Activated B cell treated with CpG ODN at 0.5 μM for 24 hours (primary cell): Measurements from ENCODE around the gene MDH1. TPM values are rescaled to one million over a fixed set of nuclear protein-coding genes. Genes with fewer than 3 reads are reported as not detected.
"Not testable (repeated sequence)": the region's sequence is repeated elsewhere in the genome, so short reads cannot be mapped to it uniquely, and the experiment has no call there.

Source experiments
- ATAC-seq: fragments of 200-7000 bp; cut with Tn5 transposase; one replicate; pipeline ENCODE4 v1.10.0; 2021; ENCODE audit warnings: low read depth, mild to moderate bottlenecking, moderate library complexity
- CTCF ChIA-PET: fragments of 350-600 bp; sonication (Branson Sonifier 250); formaldehyde crosslinking; loops from one replicate; lab custom pipeline; 2021; ENCODE audit warnings: antibody characterized with exemption; lab: Charles Lee
- POLR2A ChIA-PET: fragments of 350-600 bp; sonication (Branson Sonifier 250); formaldehyde crosslinking; loops from one replicate; lab custom pipeline; 2021; ENCODE audit warnings: antibody characterized with exemption; lab: Charles Lee
- DNase-seq: peaks from one replicate; pipeline ENCODE4 v3.0.0; 2022
- H3K27ac Mint-ChIP-seq: one replicate; pipeline ENCODE4 v1.8.0; 2020; ENCODE audit warnings: mixed read lengths
- H3K27me3 Mint-ChIP-seq: one replicate; pipeline ENCODE4 v1.8.0; 2021; ENCODE audit warnings: mixed read lengths
- H3K36me3 Mint-ChIP-seq: one replicate; pipeline ENCODE4 v1.8.0; 2021; ENCODE audit warnings: low read depth, mixed read lengths
- H3K4me1 Mint-ChIP-seq: one replicate; pipeline ENCODE4 v1.8.0; 2021; ENCODE audit warnings: mixed read lengths
- H3K4me3 Mint-ChIP-seq: one replicate; pipeline ENCODE4 v1.8.0; 2020; ENCODE audit warnings: mild to moderate bottlenecking, mixed read lengths
- H3K9me3 Mint-ChIP-seq: one replicate; pipeline ENCODE4 v1.8.0; 2020; ENCODE audit warnings: mixed read lengths
- intact Hi-C: fragments of 100-400 bp; cut with micrococcal nuclease; formaldehyde crosslinking; loops from one replicate; pipeline ENCODE4 v1.15.1; 2024
- total RNA-seq: library from RNA; stranded (reverse); gene quantifications from 2 replicates; pipeline ENCODE4 v1.2.3, GENCODE V29; 2022
- TF ChIP-seq, protein P1 (sequence below): fragments of 200-600 bp; IDR thresholded peaks from one replicate; pipeline ENCODE4 v1.8.0; 2022; ENCODE audit warnings: antibody characterized with exemption, mild to moderate bottlenecking

Gene MDH1
- total RNA-seq, 1 donor from 2014 or later = 120 TPM

DNA sequence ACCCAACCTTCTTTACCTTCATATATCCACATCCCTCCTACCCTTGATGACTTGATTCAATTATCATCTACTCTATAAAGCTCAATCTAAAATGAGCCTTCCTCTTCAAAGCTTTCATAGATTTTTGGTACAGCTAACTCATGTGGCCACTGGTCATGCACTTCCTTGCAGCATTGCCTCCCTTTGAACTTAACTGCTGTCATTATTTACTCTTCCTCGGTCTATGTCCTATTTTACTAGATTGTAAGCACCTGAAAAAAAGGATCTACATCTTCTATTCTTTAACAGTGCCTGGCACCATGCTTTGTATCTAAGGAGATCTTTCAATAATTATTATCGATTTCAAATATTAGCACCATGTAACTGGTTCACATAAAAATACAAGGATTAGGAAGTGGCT lies 30.6 kb downstream of the MDH1 start:
- ATAC-seq (no peak), DNase-seq (no peak)
- Mint-ChIP-seq H3K4me1 (peaks cover 2% of the 10 kb centered on the region), H3K4me3 (no peak overlapping the region), H3K36me3 (no peaks in the 10 kb centered on the region), H3K27me3 (peaks cover 19% of the 10 kb centered on the region), H3K27ac (no peak overlapping the region), H3K9me3 (no peaks in the 10 kb centered on the region)
- ChIA-PET POLR2A (no interaction called here), CTCF (no interaction called here)
- TF ChIP-seq, protein P1, sequence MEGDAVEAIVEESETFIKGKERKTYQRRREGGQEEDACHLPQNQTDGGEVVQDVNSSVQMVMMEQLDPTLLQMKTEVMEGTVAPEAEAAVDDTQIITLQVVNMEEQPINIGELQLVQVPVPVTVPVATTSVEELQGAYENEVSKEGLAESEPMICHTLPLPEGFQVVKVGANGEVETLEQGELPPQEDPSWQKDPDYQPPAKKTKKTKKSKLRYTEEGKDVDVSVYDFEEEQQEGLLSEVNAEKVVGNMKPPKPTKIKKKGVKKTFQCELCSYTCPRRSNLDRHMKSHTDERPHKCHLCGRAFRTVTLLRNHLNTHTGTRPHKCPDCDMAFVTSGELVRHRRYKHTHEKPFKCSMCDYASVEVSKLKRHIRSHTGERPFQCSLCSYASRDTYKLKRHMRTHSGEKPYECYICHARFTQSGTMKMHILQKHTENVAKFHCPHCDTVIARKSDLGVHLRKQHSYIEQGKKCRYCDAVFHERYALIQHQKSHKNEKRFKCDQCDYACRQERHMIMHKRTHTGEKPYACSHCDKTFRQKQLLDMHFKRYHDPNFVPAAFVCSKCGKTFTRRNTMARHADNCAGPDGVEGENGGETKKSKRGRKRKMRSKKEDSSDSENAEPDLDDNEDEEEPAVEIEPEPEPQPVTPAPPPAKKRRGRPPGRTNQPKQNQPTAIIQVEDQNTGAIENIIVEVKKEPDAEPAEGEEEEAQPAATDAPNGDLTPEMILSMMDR = no peak
- intact Hi-C loops = no loop called here

DNA sequence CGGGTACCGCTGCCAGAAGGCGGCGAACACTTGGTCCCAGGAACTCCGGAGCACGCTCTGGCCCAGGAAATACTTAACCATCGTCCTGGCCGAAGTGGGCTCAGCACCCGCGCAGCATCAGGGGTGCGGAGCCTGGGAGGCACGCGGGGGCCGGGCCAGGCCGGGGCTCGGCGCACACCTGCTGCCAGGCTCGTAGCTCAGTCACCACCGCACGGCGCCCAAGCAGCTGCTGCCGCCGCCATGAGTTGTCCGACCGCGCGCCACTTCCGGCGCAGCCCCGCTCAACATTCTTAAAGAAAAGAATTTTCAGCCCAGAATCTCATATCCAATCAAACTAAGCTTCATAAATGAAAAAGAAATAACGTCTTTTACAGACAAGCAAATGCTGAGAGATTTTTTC lies 34.0 kb downstream of the MDH1 start:
- Mint-ChIP-seq H3K4me1 (peaks cover 2% of the 10 kb centered on the region), H3K27me3 (peaks cover 18% of the 10 kb centered on the region), H3K27ac (no peak overlapping the region), H3K36me3 (no peaks in the 10 kb centered on the region), H3K4me3 (no peak overlapping the region), H3K9me3 (peaks cover 3% of the 10 kb centered on the region)
- intact Hi-C loops = no loop called here
- TF ChIP-seq, protein P1 = no peak
- ChIA-PET CTCF (no interaction called here), POLR2A (no interaction called here)
- ATAC-seq (no peak), DNase-seq (no peak)

DNA sequence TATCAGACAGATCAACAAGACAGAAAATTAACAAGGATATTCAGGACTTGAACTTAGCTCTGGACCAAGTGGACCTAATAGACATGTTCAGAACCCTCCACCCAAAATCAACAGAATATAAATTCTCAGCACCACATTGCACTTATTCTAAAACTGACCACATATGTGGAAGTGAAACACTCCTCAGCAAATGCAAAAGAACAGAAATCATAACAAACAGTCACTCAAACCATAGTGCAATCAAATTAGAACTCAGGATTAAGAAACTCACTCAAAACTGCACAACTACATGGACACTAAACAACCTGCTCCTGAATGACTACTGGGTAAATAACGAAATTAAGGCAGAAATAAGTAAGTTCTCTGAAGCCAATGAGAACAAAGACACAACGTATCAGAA lies 35.0 kb downstream of the MDH1 start:
- ATAC-seq, H3K4me3 Mint-ChIP-seq, POLR2A ChIA-PET, intact Hi-C loops, CTCF ChIA-PET, H3K27ac Mint-ChIP-seq, DNase-seq, H3K9me3 Mint-ChIP-seq, H3K36me3 Mint-ChIP-seq, H3K4me1 Mint-ChIP-seq: not testable (repeated sequence)
- H3K27me3 Mint-ChIP-seq = peaks cover 16% of the 10 kb centered on the region

DNA sequence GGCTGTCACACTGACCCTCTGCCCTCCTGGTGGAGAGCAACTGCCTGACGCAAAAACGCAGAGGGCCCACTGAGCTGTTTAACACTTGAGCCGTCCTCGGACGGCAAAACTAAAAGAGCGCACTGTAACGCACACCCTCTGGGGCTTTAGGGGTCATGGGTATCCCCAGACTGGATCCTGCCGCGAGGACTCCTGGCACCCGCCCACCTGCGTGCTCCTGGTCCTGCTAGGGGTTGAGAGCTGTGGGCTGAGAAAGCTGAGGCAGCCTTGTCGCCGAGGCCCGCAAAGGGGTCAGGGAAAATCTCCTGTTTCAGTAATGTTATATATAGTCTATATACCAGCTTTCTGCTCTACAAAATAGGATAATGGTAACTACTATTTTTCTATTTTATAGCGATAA lies 39.1 kb downstream of the MDH1 start:
- ChIA-PET CTCF (no interaction called here), POLR2A (no interaction called here)
- no peak for ATAC-seq
- no peak overlapping the region for H3K27ac Mint-ChIP-seq
- H3K9me3 Mint-ChIP-seq = peaks cover 16% of the 10 kb centered on the region
- H3K27me3 Mint-ChIP-seq = peaks cover 7% of the 10 kb centered on the region
- no peaks in the 10 kb centered on the region for H3K36me3 Mint-ChIP-seq
- intact Hi-C loops = no loop called here
- peaks cover 2% of the 10 kb centered on the region for H3K4me1 Mint-ChIP-seq
- DNase-seq = no peak
- TF ChIP-seq, protein P1 = no peak
- no peak overlapping the region for H3K4me3 Mint-ChIP-seq

DNA sequence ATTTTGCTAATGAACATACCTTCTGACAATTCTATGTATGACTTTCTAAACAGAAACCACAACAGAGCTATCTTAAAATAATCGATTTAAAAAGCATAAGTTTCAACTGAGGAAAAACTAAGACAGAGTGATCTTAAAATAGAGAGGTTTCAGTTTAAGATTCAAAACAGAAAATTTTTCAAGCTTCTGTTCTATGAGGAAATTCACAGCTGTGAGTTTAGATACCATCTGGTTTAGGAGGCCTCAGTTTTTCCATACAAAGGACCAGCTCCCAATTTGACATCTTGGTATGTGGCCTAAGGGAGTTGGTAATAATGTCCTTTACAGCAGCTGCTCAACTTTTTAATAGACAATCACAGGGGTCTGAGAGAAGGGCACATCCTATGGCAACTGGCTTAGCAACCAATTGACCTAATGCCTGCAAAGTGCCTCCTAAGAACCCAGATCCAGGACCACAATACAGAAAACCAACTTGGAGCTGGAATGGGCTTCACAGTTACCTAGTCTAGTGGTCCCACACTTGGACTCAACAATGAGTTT lies 39.7 kb downstream of the MDH1 start:
- ChIA-PET POLR2A (no interaction called here), CTCF (no interaction called here)
- H3K27ac Mint-ChIP-seq = no peak overlapping the region
- no peaks in the 10 kb centered on the region for H3K36me3 Mint-ChIP-seq
- H3K9me3 Mint-ChIP-seq = peaks cover 18% of the 10 kb centered on the region
- intact Hi-C loops = no loop called here
- peaks cover 2% of the 10 kb centered on the region for H3K4me1 Mint-ChIP-seq
- no peak for ATAC-seq
- no peak for DNase-seq
- H3K4me3 Mint-ChIP-seq = no peak overlapping the region
- H3K27me3 Mint-ChIP-seq = peaks cover 7% of the 10 kb centered on the region
- TF ChIP-seq, protein P1 = no peak

DNA sequence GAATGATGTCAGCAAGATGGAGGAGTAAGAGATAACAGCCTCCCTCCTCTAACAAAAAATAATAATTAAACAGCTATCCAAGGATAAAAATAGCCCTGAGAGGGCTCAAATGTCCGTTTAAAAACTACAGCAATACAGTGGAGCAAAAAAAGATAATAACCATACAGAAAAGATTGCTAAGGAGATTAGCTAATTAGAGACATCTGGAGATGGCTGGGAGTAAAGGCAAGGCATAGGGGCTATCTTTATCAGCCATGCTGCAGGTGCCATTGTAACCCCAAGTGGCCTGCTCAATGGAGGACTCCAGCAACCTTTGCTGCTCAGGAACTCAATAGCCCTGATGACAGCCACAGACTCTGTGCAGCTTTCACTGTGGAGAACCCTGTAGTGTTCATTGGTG lies 42.7 kb downstream of the MDH1 start:
- ATAC-seq (no peak), DNase-seq (no peak)
- Mint-ChIP-seq H3K36me3 (no peaks in the 10 kb centered on the region), H3K27me3 (peaks cover 6% of the 10 kb centered on the region), H3K9me3 (peaks cover 22% of the 10 kb centered on the region), H3K4me1 (no peaks in the 10 kb centered on the region), H3K4me3 (no peak overlapping the region), H3K27ac (no peak overlapping the region)
- CTCF ChIA-PET = no interaction called here
- intact Hi-C loops = no loop called here
- POLR2A ChIA-PET = no interaction called here
- TF ChIP-seq, protein P1 = no peak
